K562 (cell line): Measurements from ENCODE around the gene KIT. TPM values are rescaled to one million over a fixed set of nuclear protein-coding genes. Genes with fewer than 3 reads are reported as not detected.

Experiments used
- ASH1L ChIP-seq: fragments of 450-650 bp; IDR thresholded peaks from 2 replicates; pipeline ENCODE4 v1.6.1; 2018; ENCODE audit warnings: borderline replicate concordance, mild to moderate bottlenecking, low read depth; ENCODE audit not compliant: partially characterized antibody
- EP400 ChIP-seq: fragments of 450-650 bp; IDR thresholded peaks from 2 replicates; pipeline ENCODE4 v1.6.1; 2017; ENCODE audit warnings: antibody characterized with exemption, mild to moderate bottlenecking, moderate library complexity
- FOXK1 ChIP-seq: sonication (generic); formaldehyde crosslinking; IDR thresholded peaks from 2 replicates; pipeline ENCODE4 v1.8.0; 2022; ENCODE audit warnings: missing genetic modification reagents, mild to moderate bottlenecking, borderline replicate concordance
- HCFC1 ChIP-seq: IDR thresholded peaks from 2 replicates; pipeline ENCODE4 v1.6.1; 2012; ENCODE audit warnings: low read depth, low read length, improper control_type of control experiment
- HNRNPK ChIP-seq: fragments of 200-400 bp; formaldehyde crosslinking; IDR thresholded peaks from one replicate; pipeline ENCODE4 v1.6.1; 2018; ENCODE audit warnings: mild to moderate bottlenecking, low read depth, low read length; ENCODE audit not compliant: poor library complexity, severe bottlenecking
- MCM5 ChIP-seq: fragments of 450-650 bp; IDR thresholded peaks from 2 replicates; pipeline ENCODE4 v1.6.1; 2016; ENCODE audit warnings: low read depth
- SMARCC2 ChIP-seq: fragments of 450-650 bp; IDR thresholded peaks from 2 replicates; pipeline ENCODE4 v1.6.1; 2017; ENCODE audit warnings: antibody characterized with exemption, moderate library complexity, mild to moderate bottlenecking, low read depth
- TFAM ChIP-seq: fragments of 250-450 bp; sonication (Bioruptor Pico); conservative IDR thresholded peaks from 2 replicates; pipeline ENCODE4 v1.5.0; 2021; ENCODE audit warnings: mild to moderate bottlenecking, moderate library complexity
- THRA ChIP-seq: fragments of 450-650 bp; IDR thresholded peaks from 2 replicates; pipeline ENCODE4 v1.6.1; 2017; ENCODE audit warnings: mild to moderate bottlenecking, moderate library complexity
- TSC22D4 ChIP-seq: fragments of 450-650 bp; IDR thresholded peaks from 2 replicates; pipeline ENCODE4 v1.6.1; 2016; ENCODE audit warnings: missing genetic modification characterization, missing biosample characterization, control low read depth
- polyA plus RNA-seq, 8 experiments: library from polyadenylated mRNA; depleted of rRNA in 4 of 8; stranded (reverse) in 5 of 8; unstranded in 3 of 8; fragments of >200 nt; fragmentation: Nextera tagmentation in 2 of 8; fragmentation: Illumina TruSeq in 1 of 8; extraction: Ambion mirVana in 2 of 8; extraction: Trizol in 1 of 8; gene quantifications; 2 replicates each; pipeline versions ENCODE4 v1.2.1 to v1.2.3, GENCODE V29; 2011 to 2014; ENCODE audit warnings: inconsistent platforms in 1 of 8, missing spikeins in 1 of 8
- total RNA-seq, 7 experiments: library from RNA; depleted of rRNA in 6 of 7; stranded (reverse); fragments of >200 nt in 6 of 7; fragmentation: Illumina TruSeq in 2 of 7; extraction: Trizol in 2 of 7; gene quantifications; 2 replicates each; pipeline versions ENCODE4 v1.2.1 to v1.2.3, GENCODE V29; 2011 to 2021; ENCODE audit warnings: low replicate concordance in 1 of 7

KIT gene
- total and polyA plus RNA-seq, 9 of the 15 experiments (the other 6 are each of a cell fraction or from before 2014, with no cell fraction given), result 0.27 to 5.6 (median 0.57) TPM

GRCh38 chr4:54658252-54659093, 716 bp downstream of the KIT start (continued):
- TF ChIP-seq TSC22D4 (tag) (no peak), TFAM (CRISPR knock-in tag) (no peak), EP400 (no peak), SMARCC2 (no peak), MCM5 (no peak), ASH1L (no peak), FOXK1 (CRISPR knock-in tag) (no peak), HNRNPK (no peak), THRA (no peak), HCFC1 (no peak)
